HepG2 (cell line): ENCODE measurements around the gene RAB33B. TPM values are rescaled to one million over a fixed set of nuclear protein-coding genes. Genes with fewer than 3 reads are reported as not detected.

Experiments
- ATAC-seq: fragments of 200-7000 bp; cut with Tn5 transposase; 3 replicates; pipeline ENCODE4 v1.9.1; 2020; ENCODE audit warnings: mild to moderate bottlenecking, moderate library complexity
- BruUV-seq: library from RNA; stranded (reverse); fragments of 400-500 nt; replicated peaks from 2 replicates; lab custom pipeline; 2021; lab: Mats Ljungman, UMichigan
- CTCF ChIA-PET: fragments of 300-600 bp; formaldehyde crosslinking; extraction: SDS; loops from one replicate; lab custom pipeline; 2021; ENCODE audit warnings: low total read pairs, inconsistent platforms, low intra/inter-chr PET ratio; lab: Yijun Ruan, JAX
- POLR2A ChIA-PET: fragments of 350-600 bp; sonication (Branson Sonifier 250); formaldehyde crosslinking; loops from one replicate; lab custom pipeline; 2020; ENCODE audit warnings: antibody characterized with exemption, inconsistent platforms; lab: Yijun Ruan, JAX
- DNase-seq: peaks from one replicate; pipeline ENCODE4 v3.0.0-alpha.2; 2015; ENCODE audit warnings: low spot score
- FAIRE-seq: peaks from 3 replicates; lab custom pipeline; 2011; peaks lifted over from hg19 to GRCh38; lab: Jason Lieb, UNC
- H2AFZ ChIP-seq: one replicate; pipeline ENCODE4 v1.6.1; 2011; ENCODE audit warnings: low read length, inconsistent platforms
- H3K27ac ChIP-seq: fragments of 300-600 bp; 3 replicates; pipeline ENCODE4 v1.8.0; 2011; ENCODE audit warnings: mixed run types, mild to moderate bottlenecking, mixed read lengths, low read length, inconsistent platforms; ENCODE audit not compliant: insufficient read depth; ENCODE audit errors: extremely low read length
- H3K27me3 ChIP-seq, 2 experiments: fragments of 200-600 bp in 1 of 2; 2 replicates in 1 of 2; 3 replicates in 1 of 2; pipeline versions ENCODE4 v1.6.0 to v1.8.0; 2011; ENCODE audit warnings: low read length in 2 of 2, mild to moderate bottlenecking in 2 of 2, moderate library complexity in 2 of 2, inconsistent platforms in 1 of 2; ENCODE audit not compliant: insufficient read depth in 2 of 2, control insufficient read depth in 1 of 2
- H3K36me3 ChIP-seq, 2 experiments: fragments of 200-600 bp in 1 of 2; replicated peaks in 1 of 2; 2 replicates in 1 of 2; 3 replicates in 1 of 2; pipeline versions ENCODE4 v1.5.1 to v1.8.0; 2011; ENCODE audit warnings: low read length in 2 of 2, inconsistent platforms in 1 of 2; ENCODE audit not compliant: insufficient read depth in 2 of 2, control insufficient read depth in 1 of 2
- H3K4me1 ChIP-seq: 2 replicates; pipeline ENCODE4 v1.5.1; 2012; ENCODE audit warnings: low read length, inconsistent platforms; ENCODE audit not compliant: insufficient read depth
- H3K4me2 ChIP-seq: 2 replicates; pipeline ENCODE4 v1.6.0; 2011; ENCODE audit warnings: low read depth, low read length, inconsistent platforms
- H3K4me3 ChIP-seq, 3 experiments: fragments of 200-600 bp in 1 of 3; sonication (generic), shearing (Covaris generic) in 1 of 3; replicated peaks in 1 of 3; 2 replicates each; pipeline ENCODE4 v1.5.1; 2011 to 2016; ENCODE audit warnings: low read length in 3 of 3, inconsistent platforms in 2 of 3, low read depth in 2 of 3, mild to moderate bottlenecking in 2 of 3, control low read depth in 1 of 3, mixed read lengths in 1 of 3; ENCODE audit not compliant: insufficient read depth in 1 of 3
- H3K79me2 ChIP-seq: one replicate; pipeline ENCODE4 v1.6.1; 2011; ENCODE audit warnings: low read length, inconsistent platforms; ENCODE audit not compliant: insufficient read depth
- H3K9ac ChIP-seq: 2 replicates; pipeline ENCODE4 v1.6.0; 2011; ENCODE audit warnings: mild to moderate bottlenecking, low read depth, low read length, inconsistent platforms; ENCODE audit not compliant: insufficient read depth
- H3K9me3 ChIP-seq: 2 replicates; pipeline ENCODE4 v1.5.1; 2012; ENCODE audit warnings: mild to moderate bottlenecking, low read length
- H4K20me1 ChIP-seq: 2 replicates; pipeline ENCODE4 v1.6.0; 2011; ENCODE audit warnings: inconsistent platforms, mild to moderate bottlenecking, low read length, moderate library complexity; ENCODE audit not compliant: insufficient read depth
- GATA4 ChIP-seq: sonication (generic); IDR thresholded peaks from 2 replicates; pipeline ENCODE4 v1.6.1; 2016; ENCODE audit warnings: antibody characterized with exemption, low read depth, borderline replicate concordance
- HHEX ChIP-seq: IDR thresholded peaks from 2 replicates; pipeline ENCODE4 v1.6.1; 2016; ENCODE audit warnings: control low read depth
- SMARCC2 ChIP-seq: fragments of 450-650 bp; IDR thresholded peaks from 2 replicates; pipeline ENCODE4 v1.6.1; 2017; ENCODE audit warnings: antibody characterized with exemption, mild to moderate bottlenecking
- SUZ12 ChIP-seq: fragments of 150-350 bp; IDR thresholded peaks from 2 replicates; pipeline ENCODE4 v1.6.1; 2014; ENCODE audit warnings: low read depth, low read length
- ZFP1 ChIP-seq: IDR thresholded peaks from 2 replicates; pipeline ENCODE4 v1.6.1; 2016
- ZFP37 ChIP-seq: sonication (generic); formaldehyde crosslinking; IDR thresholded peaks from 2 replicates; pipeline ENCODE4 v1.4.0; 2020; ENCODE audit warnings: missing genetic modification reagents, borderline replicate concordance
- ZNF10 ChIP-seq: sonication (generic); formaldehyde crosslinking; IDR thresholded peaks from 2 replicates; pipeline ENCODE4 v1.4.0; 2020; ENCODE audit warnings: mild to moderate bottlenecking, low read depth, missing genetic modification reagents, borderline replicate concordance
- ZNF382 ChIP-seq: sonication (generic); formaldehyde crosslinking; IDR thresholded peaks from 2 replicates; pipeline ENCODE4 v1.5.0; 2020; ENCODE audit warnings: missing genetic modification reagents, mild to moderate bottlenecking, borderline replicate concordance
- ZNF577 ChIP-seq: sonication (generic); formaldehyde crosslinking; IDR thresholded peaks from 2 replicates; pipeline ENCODE4 v1.4.0; 2020; ENCODE audit warnings: mild to moderate bottlenecking, low read depth, missing genetic modification reagents, borderline replicate concordance
- ZNF737 ChIP-seq: sonication (generic); formaldehyde crosslinking; IDR thresholded peaks from 2 replicates; pipeline ENCODE4 v1.5.0; 2020; ENCODE audit warnings: missing genetic modification reagents, mild to moderate bottlenecking, borderline replicate concordance
- in situ Hi-C: cut with HindIII; loops from 2 replicates; pipeline ENCODE4 v1.10.0; 2017; ENCODE audit warnings: low pct_unique_long_range_greater_than_20kb; ENCODE audit not compliant: extremely low pct_ligation_motif_present
- intact Hi-C: fragments of 100-400 bp; cut with micrococcal nuclease; formaldehyde crosslinking; loops from one replicate; pipeline ENCODE4 v1.10.0; 2022; ENCODE audit not compliant: unreplicated experiment
- polyA plus RNA-seq, 8 experiments: library from polyadenylated mRNA; depleted of rRNA in 3 of 8; stranded (reverse) in 7 of 8; unstranded in 1 of 8; fragments of >200 nt; fragmentation: Illumina TruSeq in 4 of 8; extraction: Trizol in 4 of 8; gene quantifications; 2 replicates each; pipeline versions ENCODE4 v1.2.1 to v1.2.3, GENCODE V29; 2011 to 2016; ENCODE audit warnings: low read depth in 4 of 8, missing spikeins in 1 of 8, mixed read lengths in 1 of 8; ENCODE audit not compliant: insufficient read depth in 1 of 8
- total RNA-seq, 5 experiments: library from RNA; depleted of rRNA; stranded (reverse); fragments of >200 nt; fragmentation: Illumina TruSeq; extraction: Trizol; gene quantifications; 2 replicates each; pipeline ENCODE4 v1.2.3, GENCODE V29; 2016; ENCODE audit warnings: low read depth in 1 of 5
- TF ChIP-seq, protein P1 (sequence below): sonication (generic); formaldehyde crosslinking; IDR thresholded peaks from 2 replicates; pipeline ENCODE4 v1.4.0; 2020; ENCODE audit warnings: missing genetic modification reagents, borderline replicate concordance
- TF ChIP-seq, protein P2 (sequence below): sonication (generic); formaldehyde crosslinking; IDR thresholded peaks from 2 replicates; pipeline ENCODE4 v1.4.0; 2020; ENCODE audit warnings: missing genetic modification reagents
- TF ChIP-seq, protein P3 (sequence below): sonication (generic); formaldehyde crosslinking; IDR thresholded peaks from 2 replicates; pipeline ENCODE4 v1.5.1; 2020; ENCODE audit warnings: missing genetic modification reagents, mild to moderate bottlenecking, borderline replicate concordance
- TF ChIP-seq, protein P4 (sequence below): sonication (generic); formaldehyde crosslinking; IDR thresholded peaks from 2 replicates; pipeline ENCODE4 v1.4.0; 2020; ENCODE audit warnings: missing genetic modification reagents

The RAB33B gene
- total and polyA plus RNA-seq, 2 of the 13 experiments (the other 11 are each of a cell fraction or from before 2014, with no cell fraction given), result 7.6 to 8.1 TPM

DNA sequence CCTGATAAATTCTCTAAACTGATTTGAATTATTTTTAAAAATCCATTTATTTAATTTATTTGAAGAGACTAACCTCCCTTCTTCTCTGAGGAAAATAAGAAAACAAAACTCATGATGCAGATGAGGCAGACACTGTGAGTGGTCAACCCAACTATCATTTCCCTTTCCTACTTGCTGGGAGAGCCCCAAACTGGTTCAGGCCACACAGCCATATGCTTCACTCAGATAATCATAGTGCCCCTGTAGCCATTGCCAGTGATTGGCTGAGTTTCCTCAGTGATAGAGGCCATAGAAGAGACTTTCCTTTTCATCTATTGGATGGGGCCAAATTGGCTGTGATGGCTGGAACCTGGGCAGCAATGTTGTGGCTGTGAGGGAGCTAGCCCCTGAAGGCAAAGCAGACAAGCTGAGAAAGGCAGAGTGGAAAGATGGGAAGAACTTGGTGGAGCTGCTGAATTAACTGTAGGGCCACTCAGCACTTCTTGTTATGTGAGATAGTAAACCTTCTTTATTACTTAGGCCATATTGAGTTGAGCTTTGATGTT is 49.8 kb downstream of the RAB33B start:
- Histone ChIP-seq H3K27me3 (no peaks in the 10 kb centered on the region; a peak in 1 of 5 replicates), H3K4me2 (no peak overlapping the region), H3K36me3 (no peaks in the 10 kb centered on the region), H3K9ac (no peak overlapping the region), H3K79me2 (no peaks in the 10 kb centered on the region), H3K4me1 (peaks cover 9% of the 10 kb centered on the region; the same call in 1 of the 2 replicates), H3K9me3 (no peaks in the 10 kb centered on the region), H3K4me3 (no peak overlapping the region), H4K20me1 (no peaks in the 10 kb centered on the region), H2AFZ (no peak overlapping the region), H3K27ac (no peak overlapping the region)
- CTCF ChIA-PET, result no interaction called here
- in situ Hi-C loops, result loop anchor here (10.0 kb wide), 1 partner anchor 89 kb away; no protein-coding TSS in a partner anchor
- DNase-seq (no peak), FAIRE-seq (no peak), ATAC-seq (no peak)
- intact Hi-C loops, result no loop called here
- POLR2A ChIA-PET, result no interaction called here
- TF ChIP-seq GATA4 (no peak), ZNF10 (CRISPR knock-in tag) (no peak), ZFP37 (no peak), ZNF577 (CRISPR knock-in tag) (no peak), ZFP1 (CRISPR knock-in tag) (no peak), ZNF382 (CRISPR knock-in tag) (no peak), SUZ12 (no peak), HHEX (CRISPR knock-in tag) (no peak), SMARCC2 (no peak), ZNF737 (CRISPR knock-in tag) (no peak)
- TF ChIP-seq, protein P1, sequence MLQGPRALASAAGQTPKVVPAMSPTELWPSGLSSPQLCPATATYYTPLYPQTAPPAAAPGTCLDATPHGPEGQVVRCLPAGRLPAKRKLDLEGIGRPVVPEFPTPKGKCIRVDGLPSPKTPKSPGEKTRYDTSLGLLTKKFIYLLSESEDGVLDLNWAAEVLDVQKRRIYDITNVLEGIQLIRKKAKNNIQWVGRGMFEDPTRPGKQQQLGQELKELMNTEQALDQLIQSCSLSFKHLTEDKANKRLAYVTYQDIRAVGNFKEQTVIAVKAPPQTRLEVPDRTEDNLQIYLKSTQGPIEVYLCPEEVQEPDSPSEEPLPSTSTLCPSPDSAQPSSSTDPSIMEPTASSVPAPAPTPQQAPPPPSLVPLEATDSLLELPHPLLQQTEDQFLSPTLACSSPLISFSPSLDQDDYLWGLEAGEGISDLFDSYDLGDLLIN (CRISPR knock-in tag), result no peak
- TF ChIP-seq, protein P2, sequence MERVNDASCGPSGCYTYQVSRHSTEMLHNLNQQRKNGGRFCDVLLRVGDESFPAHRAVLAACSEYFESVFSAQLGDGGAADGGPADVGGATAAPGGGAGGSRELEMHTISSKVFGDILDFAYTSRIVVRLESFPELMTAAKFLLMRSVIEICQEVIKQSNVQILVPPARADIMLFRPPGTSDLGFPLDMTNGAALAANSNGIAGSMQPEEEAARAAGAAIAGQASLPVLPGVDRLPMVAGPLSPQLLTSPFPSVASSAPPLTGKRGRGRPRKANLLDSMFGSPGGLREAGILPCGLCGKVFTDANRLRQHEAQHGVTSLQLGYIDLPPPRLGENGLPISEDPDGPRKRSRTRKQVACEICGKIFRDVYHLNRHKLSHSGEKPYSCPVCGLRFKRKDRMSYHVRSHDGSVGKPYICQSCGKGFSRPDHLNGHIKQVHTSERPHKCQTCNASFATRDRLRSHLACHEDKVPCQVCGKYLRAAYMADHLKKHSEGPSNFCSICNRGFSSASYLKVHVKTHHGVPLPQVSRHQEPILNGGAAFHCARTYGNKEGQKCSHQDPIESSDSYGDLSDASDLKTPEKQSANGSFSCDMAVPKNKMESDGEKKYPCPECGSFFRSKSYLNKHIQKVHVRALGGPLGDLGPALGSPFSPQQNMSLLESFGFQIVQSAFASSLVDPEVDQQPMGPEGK (CRISPR knock-in tag), result no peak
- TF ChIP-seq, protein P3, sequence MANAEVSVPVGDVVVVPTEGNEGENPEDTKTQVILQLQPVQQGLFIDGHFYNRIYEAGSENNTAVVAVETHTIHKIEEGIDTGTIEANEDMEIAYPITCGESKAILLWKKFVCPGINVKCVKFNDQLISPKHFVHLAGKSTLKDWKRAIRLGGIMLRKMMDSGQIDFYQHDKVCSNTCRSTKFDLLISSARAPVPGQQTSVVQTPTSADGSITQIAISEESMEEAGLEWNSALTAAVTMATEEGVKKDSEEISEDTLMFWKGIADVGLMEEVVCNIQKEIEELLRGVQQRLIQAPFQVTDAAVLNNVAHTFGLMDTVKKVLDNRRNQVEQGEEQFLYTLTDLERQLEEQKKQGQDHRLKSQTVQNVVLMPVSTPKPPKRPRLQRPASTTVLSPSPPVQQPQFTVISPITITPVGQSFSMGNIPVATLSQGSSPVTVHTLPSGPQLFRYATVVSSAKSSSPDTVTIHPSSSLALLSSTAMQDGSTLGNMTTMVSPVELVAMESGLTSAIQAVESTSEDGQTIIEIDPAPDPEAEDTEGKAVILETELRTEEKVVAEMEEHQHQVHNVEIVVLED (CRISPR knock-in tag), result no peak
- TF ChIP-seq, protein P4, sequence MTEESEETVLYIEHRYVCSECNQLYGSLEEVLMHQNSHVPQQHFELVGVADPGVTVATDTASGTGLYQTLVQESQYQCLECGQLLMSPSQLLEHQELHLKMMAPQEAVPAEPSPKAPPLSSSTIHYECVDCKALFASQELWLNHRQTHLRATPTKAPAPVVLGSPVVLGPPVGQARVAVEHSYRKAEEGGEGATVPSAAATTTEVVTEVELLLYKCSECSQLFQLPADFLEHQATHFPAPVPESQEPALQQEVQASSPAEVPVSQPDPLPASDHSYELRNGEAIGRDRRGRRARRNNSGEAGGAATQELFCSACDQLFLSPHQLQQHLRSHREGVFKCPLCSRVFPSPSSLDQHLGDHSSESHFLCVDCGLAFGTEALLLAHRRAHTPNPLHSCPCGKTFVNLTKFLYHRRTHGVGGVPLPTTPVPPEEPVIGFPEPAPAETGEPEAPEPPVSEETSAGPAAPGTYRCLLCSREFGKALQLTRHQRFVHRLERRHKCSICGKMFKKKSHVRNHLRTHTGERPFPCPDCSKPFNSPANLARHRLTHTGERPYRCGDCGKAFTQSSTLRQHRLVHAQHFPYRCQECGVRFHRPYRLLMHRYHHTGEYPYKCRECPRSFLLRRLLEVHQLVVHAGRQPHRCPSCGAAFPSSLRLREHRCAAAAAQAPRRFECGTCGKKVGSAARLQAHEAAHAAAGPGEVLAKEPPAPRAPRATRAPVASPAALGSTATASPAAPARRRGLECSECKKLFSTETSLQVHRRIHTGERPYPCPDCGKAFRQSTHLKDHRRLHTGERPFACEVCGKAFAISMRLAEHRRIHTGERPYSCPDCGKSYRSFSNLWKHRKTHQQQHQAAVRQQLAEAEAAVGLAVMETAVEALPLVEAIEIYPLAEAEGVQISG (CRISPR knock-in tag), result no peak
- no TSS peak for BruUV-seq
